ENCODE data around the gene PFKFB2. TPM values are rescaled to one million over a fixed set of nuclear protein-coding genes. Genes with fewer than 3 reads are reported as not detected.

PFKFB2 gene
- total RNA-seq, 1 donor from 2014 or later: 10.0 TPM

- H3K79me2 ChIP-seq (ENCODE audit: low read depth): no peaks in the 10 kb centered on the region
- DNase-seq (ENCODE audit: low spot score): no peak
- H3K27ac Mint-ChIP-seq: no peak overlapping the region
- H3K9me3 ChIP-seq (ENCODE audit: low read depth): no peaks in the 10 kb centered on the region
- H3K36me3 Mint-ChIP-seq: no peaks in the 10 kb centered on the region
- no peak overlapping the region for H3K27ac ChIP-seq
- H3F3A ChIP-seq (ENCODE audit: low read depth): peaks cover 24% of the 10 kb centered on the region
- peaks cover 14% of the 10 kb centered on the region for H3K27me3 ChIP-seq
- no peaks in the 10 kb centered on the region for H3K36me3 ChIP-seq
- H3K4me3 ChIP-seq: no peak overlapping the region
- no peak overlapping the region for H3K4me2 ChIP-seq
- no peak overlapping the region for H3K4me3 Mint-ChIP-seq
- no peak overlapping the region for H3K9ac ChIP-seq
- no peaks in the 10 kb centered on the region for H3K9me3 Mint-ChIP-seq
- H2AFZ ChIP-seq (replicated peaks): no peak overlapping the region
- H3K27me3 Mint-ChIP-seq (ENCODE audit: insufficient read depth, low read depth): peaks cover 14% of the 10 kb centered on the region
- H3K4me1 ChIP-seq: peaks cover 14% of the 10 kb centered on the region
- peaks cover 4% of the 10 kb centered on the region for H4K20me1 ChIP-seq (ENCODE audit: low read depth)
- TF ChIP-seq, protein P1, sequence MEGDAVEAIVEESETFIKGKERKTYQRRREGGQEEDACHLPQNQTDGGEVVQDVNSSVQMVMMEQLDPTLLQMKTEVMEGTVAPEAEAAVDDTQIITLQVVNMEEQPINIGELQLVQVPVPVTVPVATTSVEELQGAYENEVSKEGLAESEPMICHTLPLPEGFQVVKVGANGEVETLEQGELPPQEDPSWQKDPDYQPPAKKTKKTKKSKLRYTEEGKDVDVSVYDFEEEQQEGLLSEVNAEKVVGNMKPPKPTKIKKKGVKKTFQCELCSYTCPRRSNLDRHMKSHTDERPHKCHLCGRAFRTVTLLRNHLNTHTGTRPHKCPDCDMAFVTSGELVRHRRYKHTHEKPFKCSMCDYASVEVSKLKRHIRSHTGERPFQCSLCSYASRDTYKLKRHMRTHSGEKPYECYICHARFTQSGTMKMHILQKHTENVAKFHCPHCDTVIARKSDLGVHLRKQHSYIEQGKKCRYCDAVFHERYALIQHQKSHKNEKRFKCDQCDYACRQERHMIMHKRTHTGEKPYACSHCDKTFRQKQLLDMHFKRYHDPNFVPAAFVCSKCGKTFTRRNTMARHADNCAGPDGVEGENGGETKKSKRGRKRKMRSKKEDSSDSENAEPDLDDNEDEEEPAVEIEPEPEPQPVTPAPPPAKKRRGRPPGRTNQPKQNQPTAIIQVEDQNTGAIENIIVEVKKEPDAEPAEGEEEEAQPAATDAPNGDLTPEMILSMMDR (IDR thresholded peaks at IDR 0.05): no peak
- no peak for TF ChIP-seq EZH2 (IDR thresholded peaks at IDR 0.05)
- no peak for TF ChIP-seq EZH2phosphoT487 (IDR thresholded peaks at IDR 0.05)
- peaks cover 12% of the 10 kb centered on the region for H3K4me1 Mint-ChIP-seq
Measured at GRCh38 chr1:207056673-207057072, 3.6 kb downstream of the PFKFB2 start.

GRCh38 chr1:207058252-207058651 is 5.2 kb downstream of the PFKFB2 start:
- Histone ChIP-seq H3K36me3 (no peaks in the 10 kb centered on the region), H3K4me2 (no peak overlapping the region), H4K20me1 (ENCODE audit: low read depth) (peaks cover 4% of the 10 kb centered on the region), H3K4me3 (no peak overlapping the region), H2AFZ (replicated peaks) (no peak overlapping the region), H3K79me2 (ENCODE audit: low read depth) (no peaks in the 10 kb centered on the region), H3K4me1 (peaks cover 13% of the 10 kb centered on the region), H3K9ac (no peak overlapping the region), H3K27me3 (peaks cover 14% of the 10 kb centered on the region), H3K27ac (no peak overlapping the region), H3K9me3 (ENCODE audit: low read depth) (no peaks in the 10 kb centered on the region), H3F3A (ENCODE audit: low read depth) (peaks cover 12% of the 10 kb centered on the region)
- Mint-ChIP-seq H3K4me1 (peaks cover 2% of the 10 kb centered on the region), H3K9me3 (no peaks in the 10 kb centered on the region), H3K27me3 (ENCODE audit: insufficient read depth, low read depth) (peaks cover 10% of the 10 kb centered on the region), H3K27ac (no peak overlapping the region), H3K36me3 (no peaks in the 10 kb centered on the region), H3K4me3 (no peak overlapping the region)
- TF ChIP-seq, protein P1 (IDR thresholded peaks at IDR 0.05): no peak
- TF ChIP-seq EZH2 (IDR thresholded peaks at IDR 0.05) (no peak), EZH2phosphoT487 (IDR thresholded peaks at IDR 0.05) (no peak)
- no peak for DNase-seq (ENCODE audit: low spot score)

GRCh38 chr1:207058878-207059867 is 6.1 kb downstream of the PFKFB2 start:
- H3K36me3 Mint-ChIP-seq: peaks cover 2% of the 10 kb centered on the region
- Histone ChIP-seq H3K4me1 (peaks cover 13% of the 10 kb centered on the region), H3K79me2 (ENCODE audit: low read depth) (no peaks in the 10 kb centered on the region), H3K4me3 (no peak overlapping the region), H2AFZ (replicated peaks) (no peak overlapping the region), H3F3A (ENCODE audit: low read depth) (peaks cover 12% of the 10 kb centered on the region), H3K4me2 (peak overlapping the region; percentile 52), H4K20me1 (ENCODE audit: low read depth) (peaks cover 4% of the 10 kb centered on the region), H3K27ac (peak overlapping the region; percentile 6), H3K36me3 (no peaks in the 10 kb centered on the region), H3K27me3 (peaks cover 6% of the 10 kb centered on the region), H3K9ac (no peak overlapping the region), H3K9me3 (ENCODE audit: low read depth) (no peaks in the 10 kb centered on the region)
- H3K4me1 Mint-ChIP-seq: peaks cover 2% of the 10 kb centered on the region
- H3K9me3 Mint-ChIP-seq: no peaks in the 10 kb centered on the region
- no peak overlapping the region for H3K27ac Mint-ChIP-seq
- TF ChIP-seq, protein P1 (IDR thresholded peaks at IDR 0.05): peak; percentile 48
- no peak for TF ChIP-seq EZH2 (IDR thresholded peaks at IDR 0.05)
- TF ChIP-seq EZH2phosphoT487 (IDR thresholded peaks at IDR 0.05): no peak
- H3K27me3 Mint-ChIP-seq (ENCODE audit: insufficient read depth, low read depth): peaks cover 4% of the 10 kb centered on the region
- peak; percentile 51 for DNase-seq (ENCODE audit: low spot score)
- H3K4me3 Mint-ChIP-seq: no peak overlapping the region

All from neural progenitor cell (in vitro differentiated cells).